ENCODE measurements around the gene KIFAP3. TPM values are rescaled to one million over a fixed set of nuclear protein-coding genes. Genes with fewer than 3 reads are reported as not detected.
A peak's percentile ranks its signal among the peaks of the same experiment; 100 is the strongest.
"Not testable (repeated sequence)": the region's sequence is repeated elsewhere in the genome, so short reads cannot be mapped to it uniquely, and the experiment has no call there.

Gene KIFAP3
- total RNA-seq, 2 experiments from 2014 or later, result 20.1 to 21.7 TPM

DNA sequence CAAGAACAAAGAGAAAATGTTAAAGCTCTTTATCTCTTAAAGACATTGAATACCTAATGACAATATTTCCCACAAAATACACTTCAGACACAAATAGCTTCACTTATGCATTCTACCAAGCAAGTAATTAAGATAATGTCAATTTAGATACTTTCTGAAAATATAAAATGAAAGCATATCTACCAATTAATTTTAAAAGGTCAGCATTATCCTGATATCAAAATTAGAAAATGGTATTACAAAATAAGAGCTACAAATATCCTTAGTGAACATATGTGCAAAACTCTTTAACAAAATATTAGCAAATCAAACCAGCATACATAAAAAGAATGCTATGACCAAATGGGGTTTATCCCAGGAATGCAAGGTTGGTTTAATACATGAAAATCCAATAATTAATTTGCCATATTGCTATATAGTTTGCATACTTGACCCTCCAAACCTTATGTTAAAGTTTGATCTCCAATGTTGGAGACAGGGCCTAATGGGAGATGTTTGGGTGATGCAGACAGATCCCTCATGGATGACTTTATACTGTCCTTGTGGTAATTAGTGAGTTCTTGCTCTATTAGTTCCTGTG, 4.2 kb upstream of the KIFAP3 start:
- peaks cover 17% of the 10 kb centered on the region for H3K4me1 Mint-ChIP-seq (ENCODE audit: low read depth)
- H3K36me3 Mint-ChIP-seq (ENCODE audit: low read depth), result no peaks in the 10 kb centered on the region
- H3K27ac Mint-ChIP-seq, result no peak overlapping the region
- no peak for DNase-seq
- peaks cover 16% of the 10 kb centered on the region for H3K9me3 Mint-ChIP-seq (ENCODE audit: insufficient read depth)
- CTCF ChIA-PET, result no interaction called here
- H3K27me3 Mint-ChIP-seq (ENCODE audit: low read depth), result peaks cover 5% of the 10 kb centered on the region
- no peak overlapping the region for H3K4me3 Mint-ChIP-seq
- POLR2A ChIA-PET, result no interaction called here
- ATAC-seq, result no peak

DNA sequence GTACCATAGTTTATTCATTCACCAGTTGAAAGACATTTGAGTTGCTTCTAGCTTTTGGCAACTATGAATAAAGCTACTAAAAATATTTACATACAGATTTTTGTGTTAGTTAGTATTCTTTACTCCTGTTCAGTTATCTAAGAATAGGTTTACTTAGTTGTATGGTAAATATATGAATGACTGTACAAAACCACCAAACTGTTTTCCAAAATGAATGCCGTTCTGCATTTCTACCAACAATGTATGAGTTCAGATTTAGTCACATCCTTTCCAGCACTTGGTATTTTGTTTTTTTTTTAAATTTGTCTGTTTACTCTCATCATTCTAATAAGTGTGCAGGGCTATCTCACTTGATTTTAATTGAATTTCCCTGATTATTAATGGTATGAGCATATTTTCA, 3.4 kb upstream of the KIFAP3 start:
- no peak overlapping the region for H3K4me3 Mint-ChIP-seq
- no peak overlapping the region for H3K27ac Mint-ChIP-seq
- POLR2A ChIA-PET, result no interaction called here
- peaks cover 23% of the 10 kb centered on the region for H3K4me1 Mint-ChIP-seq (ENCODE audit: low read depth)
- no peak for DNase-seq
- CTCF ChIA-PET, result no interaction called here
- ATAC-seq, result no peak
- H3K27me3 Mint-ChIP-seq (ENCODE audit: low read depth), result peaks cover 2% of the 10 kb centered on the region
- no peaks in the 10 kb centered on the region for H3K36me3 Mint-ChIP-seq (ENCODE audit: low read depth)
- peaks cover 16% of the 10 kb centered on the region for H3K9me3 Mint-ChIP-seq (ENCODE audit: insufficient read depth)

DNA sequence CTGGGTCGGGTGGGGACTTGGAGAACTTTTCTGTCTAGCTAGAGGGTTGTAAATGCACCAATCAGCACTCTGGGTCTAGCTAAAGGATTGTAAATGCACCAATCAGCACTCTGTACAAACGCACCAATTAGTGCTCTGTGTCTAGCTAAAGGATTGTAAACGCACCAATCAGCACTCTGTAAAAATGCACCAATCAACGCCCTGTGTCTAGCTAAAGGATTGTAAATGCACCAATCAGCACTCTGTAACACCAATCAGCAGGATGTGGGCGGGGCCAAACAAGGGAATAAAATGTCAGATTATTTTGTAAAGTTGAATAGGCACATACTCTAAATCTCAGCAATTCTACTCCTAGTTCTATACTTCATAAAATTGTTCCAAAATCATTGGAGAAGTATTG, 2.5 kb upstream of the KIFAP3 start:
- POLR2A ChIA-PET; H3K4me3 Mint-ChIP-seq; DNase-seq; H3K27ac Mint-ChIP-seq; H3K27me3 Mint-ChIP-seq (ENCODE audit: low read depth); H3K36me3 Mint-ChIP-seq (ENCODE audit: low read depth); CTCF ChIA-PET; ATAC-seq: not testable (repeated sequence)
- peaks cover 16% of the 10 kb centered on the region for H3K9me3 Mint-ChIP-seq (ENCODE audit: insufficient read depth)
- H3K4me1 Mint-ChIP-seq (ENCODE audit: low read depth), result peaks cover 29% of the 10 kb centered on the region

DNA sequence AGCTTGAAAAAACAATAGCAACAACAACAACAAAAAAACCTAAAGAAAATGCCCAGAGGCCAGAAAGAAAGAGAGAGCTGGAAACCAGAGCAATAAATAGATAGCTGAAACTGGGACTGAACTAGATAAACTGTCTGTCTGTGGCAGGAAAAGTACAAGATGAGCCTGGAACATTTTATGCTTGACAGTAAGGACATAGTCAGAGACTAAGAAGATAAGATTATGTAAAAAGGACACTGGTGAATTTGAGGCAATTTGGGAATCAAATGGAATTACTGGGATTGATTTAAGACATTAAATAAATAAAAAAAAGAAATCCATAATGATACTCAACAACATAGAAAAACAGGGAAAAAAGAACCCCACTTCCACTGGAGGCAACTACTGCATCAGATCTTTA, 1.7 kb upstream of the KIFAP3 start:
- CTCF ChIA-PET, result no interaction called here
- POLR2A ChIA-PET, result no interaction called here
- H3K27ac Mint-ChIP-seq, result no peak overlapping the region
- peaks cover 5% of the 10 kb centered on the region for H3K36me3 Mint-ChIP-seq (ENCODE audit: low read depth)
- H3K4me1 Mint-ChIP-seq (ENCODE audit: low read depth), result peaks cover 32% of the 10 kb centered on the region
- peaks cover 16% of the 10 kb centered on the region for H3K9me3 Mint-ChIP-seq (ENCODE audit: insufficient read depth)
- ATAC-seq, result no peak
- DNase-seq, result no peak
- no peak overlapping the region for H3K4me3 Mint-ChIP-seq
- peaks cover 2% of the 10 kb centered on the region for H3K27me3 Mint-ChIP-seq (ENCODE audit: low read depth)

DNA sequence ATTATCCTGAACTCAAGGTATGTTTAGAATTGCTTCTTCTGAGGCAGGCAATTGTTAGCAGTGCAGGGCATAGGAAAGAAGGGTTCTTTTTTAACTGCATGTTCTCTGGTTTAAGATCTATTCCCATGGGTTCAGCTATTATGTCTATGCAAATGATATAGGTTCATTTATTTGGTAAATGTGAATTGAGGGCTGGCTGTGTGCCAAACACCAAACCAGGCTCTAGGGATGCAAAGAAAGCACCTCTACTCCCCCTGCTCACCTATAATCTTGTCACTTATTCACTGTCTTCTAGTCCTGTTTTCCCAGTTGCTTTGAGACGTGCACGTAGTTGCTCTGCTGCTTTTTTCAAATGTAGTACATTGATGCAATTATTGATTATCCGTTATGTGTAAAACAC, 691 bp upstream of the KIFAP3 start:
- H3K27ac Mint-ChIP-seq, result peak overlapping the region; percentile 95
- ATAC-seq (no peak), DNase-seq (peak; percentile 22)
- ChIA-PET POLR2A (interaction anchor here (0.6 to 2.0 kb wide), 2 partner anchors 20 to 182 kb away, joined by 4 to 15 read pairs; partner anchors contain the start of gene SCYL3), CTCF (interaction anchor here (0.5 to 1.2 kb wide), 4 partner anchors 33 to 184 kb away, joined by 3 read pairs; no protein-coding TSS in a partner anchor)
- H3K4me3 Mint-ChIP-seq, result peak overlapping the region; percentile 91
- H3K4me1 Mint-ChIP-seq (ENCODE audit: low read depth), result peaks cover 42% of the 10 kb centered on the region
- H3K9me3 Mint-ChIP-seq (ENCODE audit: insufficient read depth), result peaks cover 19% of the 10 kb centered on the region
- peaks cover 2% of the 10 kb centered on the region for H3K27me3 Mint-ChIP-seq (ENCODE audit: low read depth)
- peaks cover 14% of the 10 kb centered on the region for H3K36me3 Mint-ChIP-seq (ENCODE audit: low read depth)

DNA sequence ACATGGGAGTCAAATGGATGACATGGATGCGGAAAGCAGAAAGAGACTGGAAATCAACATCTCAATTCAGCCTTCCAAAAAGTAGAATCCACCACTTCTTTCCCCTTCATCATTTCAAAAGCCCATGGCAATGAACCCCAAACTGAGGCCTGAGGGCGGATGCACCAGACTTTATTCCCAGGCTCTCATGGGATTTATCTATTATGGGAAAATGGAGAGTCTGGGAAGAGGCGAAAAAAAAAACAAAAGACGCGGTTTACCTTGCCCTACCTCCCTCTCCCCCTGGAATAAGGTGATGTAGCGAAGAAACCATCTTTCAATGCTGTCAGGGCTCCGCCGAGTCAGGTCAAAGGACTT, 624 bp downstream of the KIFAP3 start:
- Mint-ChIP-seq H3K27me3 (ENCODE audit: low read depth) (no peaks in the 10 kb centered on the region), H3K4me1 (ENCODE audit: low read depth) (peaks cover 55% of the 10 kb centered on the region), H3K9me3 (ENCODE audit: insufficient read depth) (peaks cover 15% of the 10 kb centered on the region), H3K36me3 (ENCODE audit: low read depth) (peaks cover 25% of the 10 kb centered on the region), H3K27ac (peak overlapping the region; percentile 95), H3K4me3 (peak overlapping the region; percentile 91)
- ATAC-seq (peak; percentile 3), DNase-seq (no peak)
- CTCF ChIA-PET, result interaction anchor here (0.6 to 1.3 kb wide), 3 partner anchors 44 to 145 kb away, joined by 3 to 6 read pairs (median 3); no protein-coding TSS in a partner anchor
- POLR2A ChIA-PET, result interaction anchor here (1.4 to 2.0 kb wide), 2 partner anchors 181 to 183 kb away, joined by 7 to 15 read pairs; partner anchors contain the start of gene SCYL3

DNA sequence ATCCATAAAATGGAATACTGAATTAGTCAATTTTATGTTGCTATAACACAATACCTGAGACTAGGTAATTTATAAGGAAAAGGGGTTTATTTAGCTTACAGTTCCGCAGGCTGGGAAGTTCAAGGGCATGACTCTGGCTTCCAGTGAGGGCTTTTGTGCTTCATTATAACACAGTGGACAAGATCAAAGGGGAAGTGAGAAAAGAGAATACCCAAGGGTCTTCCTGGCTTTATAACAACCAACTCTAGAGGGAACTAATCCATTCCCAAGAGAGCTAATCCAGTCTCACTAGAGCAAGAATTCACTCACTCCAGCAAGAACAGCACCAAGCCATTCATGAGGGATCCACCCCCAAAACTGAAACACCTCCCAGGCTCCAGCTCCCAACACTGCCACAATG, 3.1 kb downstream of the KIFAP3 start:
- no peak for DNase-seq
- ATAC-seq, result no peak
- H3K9me3 Mint-ChIP-seq (ENCODE audit: insufficient read depth), result peaks cover 4% of the 10 kb centered on the region
- peaks cover 75% of the 10 kb centered on the region for H3K4me1 Mint-ChIP-seq (ENCODE audit: low read depth)
- H3K27me3 Mint-ChIP-seq (ENCODE audit: low read depth), result no peaks in the 10 kb centered on the region
- H3K27ac Mint-ChIP-seq, result no peak overlapping the region
- H3K4me3 Mint-ChIP-seq, result no peak overlapping the region
- CTCF ChIA-PET, result interaction anchor here (1.7 kb wide), 2 partner anchors 142 to 180 kb away, joined by 4 to 5 read pairs; no protein-coding TSS in a partner anchor
- peaks cover 25% of the 10 kb centered on the region for H3K36me3 Mint-ChIP-seq (ENCODE audit: low read depth)
- POLR2A ChIA-PET, result no interaction called here

DNA sequence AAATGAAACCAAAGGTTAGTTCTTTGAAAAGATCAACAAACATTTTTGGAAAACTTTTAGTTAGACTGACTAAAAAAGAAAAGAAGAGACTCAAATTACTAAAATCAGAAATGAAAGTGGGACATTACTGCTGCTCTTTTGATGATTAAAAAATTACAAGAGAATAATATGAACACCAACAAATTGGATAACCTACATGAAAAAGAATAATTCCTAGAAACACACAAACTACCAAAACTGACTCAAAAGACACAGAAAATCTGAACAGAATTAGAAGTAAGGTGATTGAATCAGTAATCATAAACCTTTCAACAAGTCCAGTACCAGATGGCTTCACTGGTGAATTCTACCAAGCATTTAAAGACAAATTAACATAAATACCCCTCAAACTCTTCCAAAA, 5.6 kb downstream of the KIFAP3 start:
- H3K27ac Mint-ChIP-seq, result peak overlapping the region; percentile 69
- peak overlapping the region; percentile 64 for H3K4me3 Mint-ChIP-seq
- ATAC-seq (no peak), DNase-seq (no peak)
- H3K4me1 Mint-ChIP-seq (ENCODE audit: low read depth), result peaks cover 62% of the 10 kb centered on the region
- no peaks in the 10 kb centered on the region for H3K27me3 Mint-ChIP-seq (ENCODE audit: low read depth)
- H3K9me3 Mint-ChIP-seq (ENCODE audit: insufficient read depth), result peaks cover 4% of the 10 kb centered on the region
- CTCF ChIA-PET, result no interaction called here
- POLR2A ChIA-PET, result interaction anchor here (0.6 kb wide), 1 partner anchor 99 kb away, joined by 3 read pairs; no protein-coding TSS in a partner anchor
- peaks cover 25% of the 10 kb centered on the region for H3K36me3 Mint-ChIP-seq (ENCODE audit: low read depth)

DNA sequence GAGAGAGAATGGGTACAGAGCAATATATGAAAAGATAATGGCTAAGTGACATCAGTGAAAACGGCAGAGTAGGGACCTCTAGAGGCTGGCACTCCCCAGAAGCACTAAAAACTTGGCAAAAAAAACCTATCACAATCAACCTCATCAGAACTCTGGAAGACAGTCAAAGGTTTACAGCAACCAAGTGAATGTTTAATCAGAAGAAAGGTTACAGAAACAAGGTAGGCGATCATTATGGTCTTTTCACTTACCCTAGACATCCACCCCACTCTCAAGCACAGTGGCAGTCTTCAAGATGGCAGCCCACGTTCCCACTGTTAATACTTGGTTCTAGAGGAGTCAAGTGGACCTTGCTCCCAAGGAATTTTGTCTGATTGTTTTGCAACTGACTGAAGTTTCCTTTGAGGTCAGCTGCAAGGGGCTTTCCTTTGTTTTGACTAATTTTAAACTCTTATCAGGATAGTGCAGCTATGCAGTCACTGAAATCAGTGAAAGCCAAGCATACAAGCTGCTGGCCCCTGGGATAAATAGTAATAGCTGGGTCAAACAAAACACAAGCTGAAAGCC, 7.2 kb downstream of the KIFAP3 start:
- ATAC-seq (no peak), DNase-seq (no peak)
- Mint-ChIP-seq H3K36me3 (ENCODE audit: low read depth) (peaks cover 32% of the 10 kb centered on the region), H3K27me3 (ENCODE audit: low read depth) (no peaks in the 10 kb centered on the region), H3K4me1 (ENCODE audit: low read depth) (peaks cover 57% of the 10 kb centered on the region), H3K4me3 (peak overlapping the region; percentile 64), H3K9me3 (ENCODE audit: insufficient read depth) (peaks cover 4% of the 10 kb centered on the region), H3K27ac (no peak overlapping the region)
- POLR2A ChIA-PET, result no interaction called here
- CTCF ChIA-PET, result no interaction called here

DNA sequence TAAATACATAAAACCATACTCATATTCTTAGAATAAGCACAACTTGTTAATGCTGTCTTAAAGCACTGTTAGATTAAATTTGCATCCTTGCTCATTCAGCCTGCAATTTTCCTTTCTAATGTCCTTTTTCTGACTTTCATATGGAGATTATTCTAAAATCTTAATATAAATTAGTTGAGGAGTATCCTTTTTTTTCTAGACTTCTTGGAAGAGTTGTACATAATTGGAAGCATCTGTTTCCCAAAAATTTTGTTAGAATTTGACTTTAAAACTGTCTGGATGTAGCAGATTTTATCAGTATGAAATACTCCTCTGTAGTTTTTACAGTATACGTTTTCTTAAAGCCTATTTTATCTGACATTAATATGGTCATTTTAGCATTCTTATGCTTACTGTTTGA, 9.7 kb downstream of the KIFAP3 start:
- ATAC-seq (no peak), DNase-seq (no peak)
- Mint-ChIP-seq H3K27ac (no peak overlapping the region), H3K36me3 (ENCODE audit: low read depth) (peaks cover 22% of the 10 kb centered on the region), H3K27me3 (ENCODE audit: low read depth) (no peaks in the 10 kb centered on the region), H3K4me3 (no peak overlapping the region), H3K9me3 (ENCODE audit: insufficient read depth) (no peaks in the 10 kb centered on the region), H3K4me1 (ENCODE audit: low read depth) (peaks cover 37% of the 10 kb centered on the region)
- CTCF ChIA-PET, result no interaction called here
- POLR2A ChIA-PET, result no interaction called here

DNA sequence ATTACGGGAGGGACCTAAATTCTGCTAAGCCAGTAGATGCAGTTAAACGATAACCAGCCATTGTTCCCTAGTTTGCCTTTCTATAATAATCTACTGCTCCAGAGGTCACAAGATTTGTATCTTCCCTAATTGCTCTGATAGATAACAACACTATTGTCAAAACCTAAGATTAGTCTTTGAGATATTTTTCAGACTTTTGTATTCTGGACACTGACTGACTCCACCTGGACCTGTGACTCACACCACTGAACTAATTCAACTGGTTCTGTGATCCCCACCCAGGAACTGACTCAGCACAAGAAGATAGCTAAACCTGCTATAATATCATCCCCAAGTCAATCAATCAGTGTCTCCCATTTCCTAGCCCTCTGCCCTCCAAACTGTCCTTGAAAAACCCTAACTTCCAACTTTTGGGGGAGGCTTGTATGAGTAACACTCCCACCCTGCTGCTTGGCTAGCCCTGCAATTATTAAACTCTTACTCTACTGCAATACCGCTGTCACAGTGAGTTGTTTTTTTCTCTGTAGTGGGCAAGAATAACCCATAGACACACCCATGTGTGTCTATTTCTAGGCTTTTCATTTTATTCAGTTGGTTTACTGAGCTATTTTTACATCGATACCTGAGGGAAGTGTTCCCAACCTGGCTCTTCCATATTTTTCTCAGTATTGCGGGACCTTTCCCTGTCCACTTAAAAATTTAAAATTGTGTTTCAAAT, 11.2 kb downstream of the KIFAP3 start:
- Mint-ChIP-seq H3K27me3 (ENCODE audit: low read depth) (no peaks in the 10 kb centered on the region), H3K36me3 (ENCODE audit: low read depth) (peaks cover 14% of the 10 kb centered on the region), H3K9me3 (ENCODE audit: insufficient read depth) (no peaks in the 10 kb centered on the region), H3K4me1 (ENCODE audit: low read depth) (peaks cover 23% of the 10 kb centered on the region), H3K4me3 (no peak overlapping the region), H3K27ac (no peak overlapping the region)
- DNase-seq (no peak), ATAC-seq (no peak)
- POLR2A ChIA-PET, result no interaction called here
- CTCF ChIA-PET, result no interaction called here

DNA sequence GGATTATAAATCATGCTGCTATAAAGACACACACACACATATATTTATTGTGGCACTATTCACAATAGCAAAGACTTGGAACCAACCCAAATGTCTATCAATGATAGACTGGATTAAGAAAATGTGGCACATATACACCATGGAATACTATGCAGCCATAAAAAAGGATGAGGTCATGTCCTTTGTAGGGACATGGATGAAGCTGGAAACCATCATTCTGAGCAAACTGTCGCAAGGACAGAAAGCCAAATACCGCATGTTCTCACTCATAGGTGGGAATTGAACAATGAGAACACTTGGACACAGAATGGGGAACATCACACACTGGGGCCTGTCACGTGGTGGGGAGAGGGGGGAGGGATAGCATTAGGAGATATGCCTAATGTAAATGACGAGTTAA, 12.8 kb downstream of the KIFAP3 start:
- not testable (repeated sequence) for H3K27ac Mint-ChIP-seq, H3K4me3 Mint-ChIP-seq

More for the DNA sequence above, 12.8 kb downstream of the KIFAP3 start:
- H3K4me1 Mint-ChIP-seq (ENCODE audit: low read depth); POLR2A ChIA-PET; DNase-seq; H3K9me3 Mint-ChIP-seq (ENCODE audit: insufficient read depth); CTCF ChIA-PET; ATAC-seq; H3K27me3 Mint-ChIP-seq (ENCODE audit: low read depth): not testable (repeated sequence)
- H3K36me3 Mint-ChIP-seq (ENCODE audit: low read depth), result peaks cover 14% of the 10 kb centered on the region

Measured in activated CD8-positive, alpha-beta T cell treated with anti-CD3 and anti-CD28 coated beads, Interleukin-2, amount 10 ng/mL, durations not matched to agents 7 days and 5 days (primary cell).